Osteoblast (primary cell): Measurements from ENCODE around the gene ATP11A. TPM values are rescaled to one million over a fixed set of nuclear protein-coding genes. Genes with fewer than 3 reads are reported as not detected.

ENCODE experiments used
- DNase-seq: peaks from one replicate; pipeline ENCODE4 v3.0.0; 2011; ENCODE audit warnings: low spot score, mixed read lengths; ENCODE audit not compliant: insufficient read length; ENCODE audit errors: missing footprints
- H2AFZ ChIP-seq: 2 replicates; pipeline ENCODE4 v1.6.0; 2011; ENCODE audit warnings: mild to moderate bottlenecking, low read length
- H3K27ac ChIP-seq: 2 replicates; pipeline ENCODE4 v1.5.1; 2011; ENCODE audit warnings: mild to moderate bottlenecking, low read depth, low read length, moderate library complexity
- H3K27me3 ChIP-seq: 2 replicates; pipeline ENCODE4 v1.6.0; 2012; ENCODE audit warnings: mild to moderate bottlenecking, control low read depth, inconsistent platforms, low read length, moderate library complexity; ENCODE audit not compliant: insufficient read depth
- H3K36me3 ChIP-seq: 2 replicates; pipeline ENCODE4 v1.5.1; 2011; ENCODE audit warnings: mild to moderate bottlenecking, low read length, control low read depth, moderate library complexity; ENCODE audit not compliant: insufficient read depth
- H3K4me1 ChIP-seq: 2 replicates; pipeline ENCODE4 v1.5.1; 2011; ENCODE audit warnings: mild to moderate bottlenecking, low read length, control low read depth, moderate library complexity; ENCODE audit not compliant: insufficient read depth
- H3K4me2 ChIP-seq: 2 replicates; pipeline ENCODE4 v1.6.0; 2011; ENCODE audit warnings: mild to moderate bottlenecking, low read length; ENCODE audit not compliant: insufficient read depth
- H3K4me3 ChIP-seq: fragments of 200-600 bp; sonication (generic); 3 replicates; pipeline ENCODE4 v1.5.1; 2012; ENCODE audit warnings: mild to moderate bottlenecking, low read length, inconsistent platforms; ENCODE audit not compliant: insufficient read depth
- H3K79me2 ChIP-seq: 2 replicates; pipeline ENCODE4 v1.6.0; 2012; ENCODE audit warnings: mild to moderate bottlenecking, low read length, control low read depth, inconsistent platforms; ENCODE audit not compliant: insufficient read depth
- H3K9me3 ChIP-seq: 2 replicates; pipeline ENCODE4 v1.5.1; 2011; ENCODE audit warnings: low read depth, low read length, control low read depth
- H4K20me1 ChIP-seq: 2 replicates; pipeline ENCODE4 v1.6.0; 2012; ENCODE audit warnings: mild to moderate bottlenecking, low read length, control low read depth; ENCODE audit not compliant: insufficient read depth
- total RNA-seq: library from RNA; depleted of rRNA; stranded (reverse); fragments of >200 nt; gene quantifications from 2 replicates; pipeline ENCODE4 v1.2.3, GENCODE V29; 2012
- TF ChIP-seq, protein P1 (sequence below): IDR thresholded peaks from 2 replicates; pipeline ENCODE4 v1.5.1; 2011; ENCODE audit warnings: mild to moderate bottlenecking, low read depth, low read length, moderate library complexity; ENCODE audit errors: extremely low read depth

ATP11A gene
- total RNA-seq, 1 donor, result 7.6 TPM

DNA sequence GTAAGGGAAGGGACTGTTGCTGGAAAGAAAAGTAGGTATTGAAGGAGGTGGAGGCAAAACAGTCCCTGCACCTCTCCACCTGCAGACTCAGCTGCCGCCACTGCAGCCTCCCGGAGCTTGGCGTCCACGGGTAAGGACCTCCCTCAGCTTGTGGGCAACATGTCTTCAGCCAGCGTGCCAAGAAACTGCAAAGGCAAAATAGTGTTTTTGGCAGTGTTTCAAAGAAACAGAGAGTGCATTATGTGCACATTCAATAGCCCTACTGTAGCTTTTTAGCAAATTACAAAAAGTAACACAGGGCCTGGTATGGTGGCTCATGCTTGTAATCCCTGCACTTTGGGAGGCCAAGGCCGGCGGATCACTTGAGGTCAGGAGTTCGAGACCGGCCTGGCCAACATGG, 57.4 kb downstream of the ATP11A start:
- TF ChIP-seq, protein P1, sequence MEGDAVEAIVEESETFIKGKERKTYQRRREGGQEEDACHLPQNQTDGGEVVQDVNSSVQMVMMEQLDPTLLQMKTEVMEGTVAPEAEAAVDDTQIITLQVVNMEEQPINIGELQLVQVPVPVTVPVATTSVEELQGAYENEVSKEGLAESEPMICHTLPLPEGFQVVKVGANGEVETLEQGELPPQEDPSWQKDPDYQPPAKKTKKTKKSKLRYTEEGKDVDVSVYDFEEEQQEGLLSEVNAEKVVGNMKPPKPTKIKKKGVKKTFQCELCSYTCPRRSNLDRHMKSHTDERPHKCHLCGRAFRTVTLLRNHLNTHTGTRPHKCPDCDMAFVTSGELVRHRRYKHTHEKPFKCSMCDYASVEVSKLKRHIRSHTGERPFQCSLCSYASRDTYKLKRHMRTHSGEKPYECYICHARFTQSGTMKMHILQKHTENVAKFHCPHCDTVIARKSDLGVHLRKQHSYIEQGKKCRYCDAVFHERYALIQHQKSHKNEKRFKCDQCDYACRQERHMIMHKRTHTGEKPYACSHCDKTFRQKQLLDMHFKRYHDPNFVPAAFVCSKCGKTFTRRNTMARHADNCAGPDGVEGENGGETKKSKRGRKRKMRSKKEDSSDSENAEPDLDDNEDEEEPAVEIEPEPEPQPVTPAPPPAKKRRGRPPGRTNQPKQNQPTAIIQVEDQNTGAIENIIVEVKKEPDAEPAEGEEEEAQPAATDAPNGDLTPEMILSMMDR, result no peak
- peaks cover 5% of the 10 kb centered on the region for H3K4me1 ChIP-seq
- H3K79me2 ChIP-seq, result peaks cover 14% of the 10 kb centered on the region

DNA sequence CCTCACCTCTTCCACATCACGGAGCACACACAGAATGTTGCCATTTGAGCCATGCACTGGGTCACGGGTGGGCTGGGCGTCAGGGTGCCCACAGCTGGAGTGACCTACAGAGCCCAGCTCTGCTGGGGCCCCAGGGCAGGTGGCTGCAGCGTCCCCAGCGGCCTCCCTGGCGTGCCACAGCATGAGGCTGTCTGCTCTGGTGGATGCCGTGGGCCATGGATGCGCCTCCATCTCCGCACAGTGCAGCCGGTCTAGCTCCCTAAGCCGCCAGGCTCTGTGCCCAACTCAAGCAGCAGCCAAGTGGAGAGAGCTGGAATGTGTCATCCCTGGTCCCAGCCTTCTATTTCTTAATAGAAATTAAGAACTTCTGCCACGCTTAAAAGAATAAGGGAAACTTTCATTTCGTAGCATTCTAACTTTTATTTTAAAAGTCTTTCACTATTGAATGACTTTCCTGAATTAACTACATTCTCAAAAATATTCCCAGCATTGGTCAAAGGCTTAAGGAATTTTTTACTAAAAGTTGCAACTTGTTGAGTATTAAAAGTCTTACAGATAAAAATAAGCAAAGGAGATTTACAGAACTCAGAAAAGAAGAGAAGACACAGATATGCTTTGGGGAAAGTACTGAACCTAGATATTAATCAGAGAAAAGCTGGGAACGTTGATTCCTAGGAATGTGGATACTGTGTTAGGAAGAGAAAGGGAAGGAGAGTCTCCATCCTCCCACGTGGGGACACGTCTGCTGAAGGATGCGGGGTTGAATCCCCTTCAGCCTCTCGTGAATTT, 59.3 kb downstream of the ATP11A start:
- peaks cover 5% of the 10 kb centered on the region for H3K4me1 ChIP-seq
- no peaks in the 10 kb centered on the region for H3K9me3 ChIP-seq
- peaks cover 7% of the 10 kb centered on the region for H4K20me1 ChIP-seq
- H2AFZ ChIP-seq, result no peak overlapping the region
- TF ChIP-seq, protein P1, result no peak
- H3K27ac ChIP-seq, result no peak overlapping the region
- H3K27me3 ChIP-seq, result no peaks in the 10 kb centered on the region
- no peak overlapping the region for H3K4me3 ChIP-seq
- peak; percentile 59 for DNase-seq
- H3K79me2 ChIP-seq, result peaks cover 3% of the 10 kb centered on the region
- H3K36me3 ChIP-seq, result no peaks in the 10 kb centered on the region
- H3K4me2 ChIP-seq, result no peak overlapping the region

More for the DNA sequence above, 57.4 kb downstream of the ATP11A start:
- Histone ChIP-seq H2AFZ (no peak overlapping the region), H3K9me3 (no peaks in the 10 kb centered on the region), H3K4me2 (no peak overlapping the region), H3K36me3 (no peaks in the 10 kb centered on the region), H3K27ac (no peak overlapping the region), H3K27me3 (no peaks in the 10 kb centered on the region), H3K4me3 (no peak overlapping the region), H4K20me1 (peaks cover 10% of the 10 kb centered on the region)
- no peak for DNase-seq

DNA sequence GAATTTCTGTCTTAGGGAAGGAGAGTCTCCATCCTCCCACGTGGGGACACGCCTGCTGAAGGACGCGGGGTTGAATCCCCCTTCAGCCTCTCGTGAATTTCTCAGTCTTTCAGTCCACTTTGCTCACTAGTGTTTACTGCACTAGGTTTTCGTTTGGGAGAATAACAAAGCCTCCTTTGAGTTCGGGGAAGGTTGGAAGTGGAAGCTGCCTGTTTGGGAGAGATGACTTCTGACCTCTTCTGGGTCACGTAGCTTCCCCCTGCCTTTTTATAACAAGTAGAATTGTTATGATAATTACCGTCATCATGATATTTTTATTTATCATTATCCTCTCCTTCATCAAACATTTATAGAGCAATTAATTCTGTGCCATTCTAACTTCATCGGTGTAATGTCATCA, 60.7 kb downstream of the ATP11A start:
- TF ChIP-seq, protein P1, result no peak
- no peaks in the 10 kb centered on the region for H3K27me3 ChIP-seq
- peaks cover 11% of the 10 kb centered on the region for H4K20me1 ChIP-seq
- H3K4me1 ChIP-seq, result no peaks in the 10 kb centered on the region
- no peaks in the 10 kb centered on the region for H3K9me3 ChIP-seq
- H3K4me2 ChIP-seq, result no peak overlapping the region
- no peak overlapping the region for H3K4me3 ChIP-seq
- no peak overlapping the region for H2AFZ ChIP-seq
- no peak for DNase-seq
- no peaks in the 10 kb centered on the region for H3K36me3 ChIP-seq
- H3K27ac ChIP-seq, result no peak overlapping the region
- peaks cover 3% of the 10 kb centered on the region for H3K79me2 ChIP-seq

DNA sequence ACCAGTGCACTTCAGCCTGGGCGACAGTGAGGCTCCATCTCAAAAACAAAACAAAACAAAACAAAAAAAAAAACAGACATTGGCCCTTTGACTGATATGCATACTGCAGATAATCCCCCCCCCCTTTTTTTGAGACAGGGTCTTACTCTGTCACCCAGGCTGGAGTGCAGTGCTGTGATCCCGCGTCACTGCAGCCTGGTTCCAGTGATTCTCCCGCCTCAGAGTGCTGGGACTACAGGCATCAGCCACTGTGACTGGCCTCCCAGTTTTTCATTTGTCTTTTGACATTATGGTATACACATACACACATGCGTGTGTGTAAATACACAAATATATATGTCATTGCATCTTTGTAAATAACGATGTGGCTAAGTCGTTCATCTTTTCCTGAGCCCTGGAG, 61.8 kb downstream of the ATP11A start:
- Histone ChIP-seq H3K4me1 (no peaks in the 10 kb centered on the region), H3K27me3 (no peaks in the 10 kb centered on the region), H3K36me3 (no peaks in the 10 kb centered on the region), H3K9me3 (no peaks in the 10 kb centered on the region), H3K79me2 (no peaks in the 10 kb centered on the region), H3K4me3 (no peak overlapping the region), H3K27ac (no peak overlapping the region), H4K20me1 (peaks cover 9% of the 10 kb centered on the region), H3K4me2 (no peak overlapping the region), H2AFZ (no peak overlapping the region)
- no peak for DNase-seq
- TF ChIP-seq, protein P1, result no peak
